ENCODE data around the gene ADH5.

The ADH5 gene

DNA sequence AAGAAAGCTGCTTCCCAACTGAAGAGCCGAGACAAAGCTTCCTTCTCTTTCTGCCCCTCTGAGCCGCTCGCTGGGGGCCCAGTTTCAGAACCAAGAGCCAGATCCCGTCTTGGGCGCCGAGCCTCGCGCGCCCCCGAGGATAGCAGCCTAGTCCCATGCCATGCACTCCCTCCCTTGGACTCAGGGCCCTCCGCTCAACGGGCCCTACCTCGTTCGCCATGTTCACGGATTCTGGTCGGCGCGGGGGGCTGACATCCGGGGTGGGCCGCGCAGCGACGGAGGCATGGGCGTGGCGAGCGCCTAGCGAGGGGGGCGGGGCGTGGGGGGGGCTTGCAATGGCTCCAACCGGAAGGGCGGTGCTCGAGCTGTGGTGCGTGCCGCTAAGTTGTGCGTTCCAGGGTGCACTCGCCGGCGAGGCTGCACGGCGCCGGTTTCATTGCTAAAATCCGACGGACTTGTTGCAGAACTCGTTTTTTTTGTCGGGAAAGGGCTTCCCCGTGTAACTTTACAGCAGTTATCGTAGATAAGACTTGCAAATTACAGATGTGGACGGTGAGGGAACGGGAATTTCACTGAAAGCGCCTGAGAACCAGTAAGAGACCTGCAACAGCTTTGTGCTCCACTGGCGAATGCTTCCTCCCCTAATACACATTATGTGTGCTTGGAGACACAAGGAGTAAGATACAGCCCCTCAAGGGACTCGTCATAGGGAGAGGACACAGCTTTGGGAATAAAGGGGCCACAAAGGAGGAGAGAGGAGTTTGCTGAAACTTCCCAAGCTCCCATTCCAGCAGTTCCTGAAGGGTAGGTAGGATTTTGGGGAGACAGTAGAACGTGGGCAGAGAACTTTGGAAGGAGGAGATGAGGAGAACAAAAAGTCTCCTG, at the start of gene ADH5:
ADH5 (minus strand) TSS at position 308 of the 885 bp plus-strand sequence; CDS start at position 220, 88 bp downstream.
- peak; percentile 92 for DNase-seq (ENCODE audit: extremely low spot score)
- ChIA-PET CTCF (no interaction called here), POLR2A (interaction anchor here (0.5 to 2.1 kb wide), 9 partner anchors 11 to 854 kb away, joined by 3 to 6 read pairs (median 3); partner anchors contain the start of genes ADH4, EIF4E, METAP1 and RAP1GDS1)
- TF ChIP-seq ZNF384 (IDR thresholded peaks at IDR 0.05), result no peak
- TF ChIP-seq L3MBTL2 (conservative IDR thresholded peaks at IDR 0.05), result peak; percentile 72
- TF ChIP-seq, protein P1, sequence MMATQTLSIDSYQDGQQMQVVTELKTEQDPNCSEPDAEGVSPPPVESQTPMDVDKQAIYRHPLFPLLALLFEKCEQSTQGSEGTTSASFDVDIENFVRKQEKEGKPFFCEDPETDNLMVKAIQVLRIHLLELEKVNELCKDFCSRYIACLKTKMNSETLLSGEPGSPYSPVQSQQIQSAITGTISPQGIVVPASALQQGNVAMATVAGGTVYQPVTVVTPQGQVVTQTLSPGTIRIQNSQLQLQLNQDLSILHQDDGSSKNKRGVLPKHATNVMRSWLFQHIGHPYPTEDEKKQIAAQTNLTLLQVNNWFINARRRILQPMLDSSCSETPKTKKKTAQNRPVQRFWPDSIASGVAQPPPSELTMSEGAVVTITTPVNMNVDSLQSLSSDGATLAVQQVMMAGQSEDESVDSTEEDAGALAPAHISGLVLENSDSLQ (IDR thresholded peaks at IDR 0.05), result no peak
- TF ChIP-seq ELF4 (IDR thresholded peaks at IDR 0.05), result peak; percentile 52; the same call in 1 of the 2 replicates

GRCh38 chr4:99136329-99136728, 47.7 kb upstream of the ADH5 start:
- TF ChIP-seq FOXM1 (IDR thresholded peaks at IDR 0.05; ENCODE audit: borderline replicate concordance) (no peak), ZNF384 (IDR thresholded peaks at IDR 0.05) (no peak), TARDBP (IDR thresholded peaks at IDR 0.05) (no peak), HDGF (IDR thresholded peaks at IDR 0.05; ENCODE audit: borderline replicate concordance) (no peak), SUZ12 (IDR thresholded peaks at IDR 0.05) (no peak), ELF4 (IDR thresholded peaks at IDR 0.05) (no peak), BHLHE40 (IDR thresholded peaks at IDR 0.05; ENCODE audit: borderline replicate concordance) (no peak), LEF1 (IDR thresholded peaks at IDR 0.05; ENCODE audit: borderline replicate concordance) (no peak), FOXA1 (IDR thresholded peaks at IDR 0.05) (no peak), NFRKB (IDR thresholded peaks at IDR 0.05) (no peak), SP1 (IDR thresholded peaks at IDR 0.05) (no peak), L3MBTL2 (conservative IDR thresholded peaks at IDR 0.05) (no peak), FOXK2 (IDR thresholded peaks at IDR 0.05) (no peak), ARNT (IDR thresholded peaks at IDR 0.05) (no peak), CTBP1 (IDR thresholded peaks at IDR 0.05; ENCODE audit: borderline replicate concordance) (no peak)
- TF ChIP-seq, protein P1 (IDR thresholded peaks at IDR 0.05), result no peak
- CTCF ChIA-PET, result no interaction called here
- POLR2A ChIA-PET, result no interaction called here

DNA sequence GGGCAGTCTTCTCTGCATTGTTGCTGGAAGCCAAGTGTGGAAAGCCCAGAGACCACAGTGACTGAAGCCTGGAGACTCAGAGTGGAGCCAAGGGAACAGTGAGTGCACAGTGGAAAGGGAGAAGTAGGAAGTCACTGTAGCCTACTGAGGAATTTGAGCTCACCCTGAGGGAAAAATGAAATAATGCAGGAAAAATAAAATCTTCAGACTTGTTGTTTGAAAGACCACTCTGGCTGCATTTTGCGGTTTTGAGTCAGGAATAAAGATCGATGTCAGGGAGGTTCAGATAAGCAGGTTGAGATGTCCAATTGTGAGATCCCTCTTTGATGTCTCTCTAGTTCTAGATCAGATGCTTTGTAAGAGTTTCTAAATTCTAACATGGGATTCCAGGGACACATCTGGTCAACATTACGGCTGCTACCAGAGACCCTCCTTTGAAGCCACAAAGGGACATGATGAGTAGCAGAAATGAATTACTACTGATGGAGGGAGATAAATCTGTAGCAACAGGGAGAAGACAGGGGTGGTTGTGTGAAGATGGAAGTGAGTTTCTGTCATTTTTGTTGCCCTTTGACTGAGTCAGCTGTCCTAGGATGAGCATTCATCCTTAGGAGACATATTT, 47.1 kb upstream of the ADH5 start:
- DNase-seq (ENCODE audit: extremely low spot score), result no peak
- POLR2A ChIA-PET, result no interaction called here
- TF ChIP-seq ELF4 (IDR thresholded peaks at IDR 0.05), result no peak
- TF ChIP-seq LEF1 (IDR thresholded peaks at IDR 0.05; ENCODE audit: borderline replicate concordance), result no peak
- no peak for TF ChIP-seq SP1 (IDR thresholded peaks at IDR 0.05)
- no peak for TF ChIP-seq ZNF384 (IDR thresholded peaks at IDR 0.05)
- no peak for TF ChIP-seq SUZ12 (IDR thresholded peaks at IDR 0.05)
- no peak for TF ChIP-seq FOXA1 (IDR thresholded peaks at IDR 0.05)
- TF ChIP-seq L3MBTL2 (conservative IDR thresholded peaks at IDR 0.05), result no peak
- TF ChIP-seq HDGF (IDR thresholded peaks at IDR 0.05; ENCODE audit: borderline replicate concordance), result no peak
- TF ChIP-seq FOXK2 (IDR thresholded peaks at IDR 0.05), result no peak

More at GRCh38 chr4:99136329-99136728, 47.7 kb upstream of the ADH5 start:
- no peak for DNase-seq (ENCODE audit: extremely low spot score)

DNA sequence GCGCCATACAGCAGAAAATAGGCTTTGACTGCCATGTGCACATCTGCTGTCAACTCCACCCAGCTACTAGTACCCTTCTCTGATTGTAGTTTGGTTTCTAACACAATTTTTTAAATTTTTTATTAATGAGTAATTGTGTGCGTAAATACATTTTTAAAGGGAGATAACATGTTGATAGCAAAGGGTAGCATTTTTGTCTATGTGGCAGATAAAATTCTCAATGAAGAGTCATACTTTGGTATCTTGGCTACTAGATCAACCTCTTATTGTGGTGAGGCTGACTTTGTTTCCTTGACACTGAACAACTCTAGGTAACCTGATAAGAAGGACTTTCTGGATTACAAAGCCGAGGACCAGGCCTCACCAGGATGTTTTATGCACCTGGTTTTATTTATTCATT, 46.0 kb upstream of the ADH5 start:
- ChIA-PET POLR2A (no interaction called here), CTCF (no interaction called here)
- TF ChIP-seq L3MBTL2 (conservative IDR thresholded peaks at IDR 0.05), result no peak
- no peak for TF ChIP-seq FOXM1 (IDR thresholded peaks at IDR 0.05; ENCODE audit: borderline replicate concordance)
- TF ChIP-seq HDGF (IDR thresholded peaks at IDR 0.05; ENCODE audit: borderline replicate concordance), result no peak
- no peak for TF ChIP-seq SP1 (IDR thresholded peaks at IDR 0.05)
- TF ChIP-seq FOXK2 (IDR thresholded peaks at IDR 0.05), result no peak
- no peak for TF ChIP-seq ELF4 (IDR thresholded peaks at IDR 0.05)
- no peak for TF ChIP-seq ZNF384 (IDR thresholded peaks at IDR 0.05)
- no peak for TF ChIP-seq TARDBP (IDR thresholded peaks at IDR 0.05)
- no peak for DNase-seq (ENCODE audit: extremely low spot score)

More for the DNA sequence above, 47.1 kb upstream of the ADH5 start:
- CTCF ChIA-PET, result no interaction called here

DNA sequence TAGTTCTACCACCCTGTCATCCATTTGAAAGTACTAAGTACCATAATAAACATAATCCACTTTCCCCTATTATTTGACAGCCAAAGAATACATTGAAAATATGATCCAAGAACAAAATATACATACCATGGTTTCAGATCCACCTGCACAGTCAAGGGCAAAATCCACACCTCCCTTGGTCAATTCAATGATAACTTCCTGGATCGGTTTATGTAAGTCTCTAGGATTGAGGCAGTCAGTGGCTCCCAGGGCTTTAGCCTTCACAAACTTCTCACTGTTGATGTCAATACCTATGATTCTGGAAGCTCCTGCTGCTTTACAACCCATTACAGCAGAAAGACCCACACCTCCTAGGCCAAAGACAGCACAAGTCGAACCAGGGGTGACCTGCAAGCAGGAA, 42.8 kb upstream of the ADH5 start:
- no peak for DNase-seq (ENCODE audit: extremely low spot score)
- POLR2A ChIA-PET, result no interaction called here

DNA sequence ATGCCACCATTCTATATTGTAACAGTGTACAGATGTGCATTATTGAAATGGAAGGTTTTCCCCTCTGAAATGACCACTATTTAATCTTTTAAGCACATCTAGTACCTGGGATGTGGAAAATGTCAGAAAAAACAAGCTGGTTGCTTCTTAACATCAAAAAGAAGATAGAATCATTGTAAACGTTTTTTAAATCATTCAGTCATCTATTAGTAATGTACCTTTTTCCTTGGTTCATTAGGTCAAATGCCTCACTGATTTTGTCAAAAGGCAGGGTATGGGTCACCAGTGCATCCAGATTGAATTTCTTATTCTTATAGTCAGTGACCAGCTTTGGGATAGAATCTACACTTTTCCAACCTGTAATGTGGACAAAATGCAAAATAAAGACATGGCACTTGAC, 37.8 kb upstream of the ADH5 start:
- TF ChIP-seq NFRKB (IDR thresholded peaks at IDR 0.05), result no peak
- TF ChIP-seq TARDBP (IDR thresholded peaks at IDR 0.05), result no peak
- TF ChIP-seq ZNF384 (IDR thresholded peaks at IDR 0.05), result no peak
- no peak for TF ChIP-seq LEF1 (IDR thresholded peaks at IDR 0.05; ENCODE audit: borderline replicate concordance)
- no peak for TF ChIP-seq CTBP1 (IDR thresholded peaks at IDR 0.05; ENCODE audit: borderline replicate concordance)
- no peak for TF ChIP-seq SP1 (IDR thresholded peaks at IDR 0.05)
- no peak for TF ChIP-seq HDGF (IDR thresholded peaks at IDR 0.05; ENCODE audit: borderline replicate concordance)
- TF ChIP-seq FOXM1 (IDR thresholded peaks at IDR 0.05; ENCODE audit: borderline replicate concordance), result no peak
- DNase-seq (ENCODE audit: extremely low spot score), result no peak
- ChIA-PET CTCF (no interaction called here), POLR2A (no interaction called here)

More for the DNA sequence above, 42.8 kb upstream of the ADH5 start:
- CTCF ChIA-PET, result no interaction called here
- TF ChIP-seq, protein P1 (IDR thresholded peaks at IDR 0.05), result no peak
- TF ChIP-seq FOXA1 (IDR thresholded peaks at IDR 0.05) (no peak), LEF1 (IDR thresholded peaks at IDR 0.05; ENCODE audit: borderline replicate concordance) (no peak), L3MBTL2 (conservative IDR thresholded peaks at IDR 0.05) (no peak), CTBP1 (IDR thresholded peaks at IDR 0.05; ENCODE audit: borderline replicate concordance) (no peak), ARNT (IDR thresholded peaks at IDR 0.05) (no peak), ELF4 (IDR thresholded peaks at IDR 0.05) (no peak)
